ENCODE measurements around the gene FBXL22. TPM values are rescaled to one million over a fixed set of nuclear protein-coding genes. Genes with fewer than 3 reads are reported as not detected.

Gene FBXL22
- total RNA-seq, 1 donor from 2014 or later, result 0.34 TPM

Other genes with a start within 250 kb of the FBXL22 start
- gene CA12, start 215.5 kb upstream of the FBXL22 start, total RNA-seq, result 0.54 and 0.70 TPM in 2 replicates
- 38.1 and 40.1 TPM in 2 replicates for gene USP3, start 92.8 kb upstream of the FBXL22 start, total RNA-seq
- gene HERC1, start 236.6 kb downstream of the FBXL22 start, total RNA-seq, result 45.6 and 52.7 TPM in 2 replicates

Data from astrocyte (in vitro differentiated cells and primary cell).